HG03432 (cell line): ENCODE measurements around the gene LRRC15.

Source experiments
- ATAC-seq: cut with Tn5 transposase; IDR thresholded peaks from one replicate; pipeline ENCODE4 v1.9.1; 2021; ENCODE audit warnings: mild to moderate bottlenecking, moderate library complexity; ENCODE audit not compliant: unreplicated experiment

LRRC15 gene

DNA sequence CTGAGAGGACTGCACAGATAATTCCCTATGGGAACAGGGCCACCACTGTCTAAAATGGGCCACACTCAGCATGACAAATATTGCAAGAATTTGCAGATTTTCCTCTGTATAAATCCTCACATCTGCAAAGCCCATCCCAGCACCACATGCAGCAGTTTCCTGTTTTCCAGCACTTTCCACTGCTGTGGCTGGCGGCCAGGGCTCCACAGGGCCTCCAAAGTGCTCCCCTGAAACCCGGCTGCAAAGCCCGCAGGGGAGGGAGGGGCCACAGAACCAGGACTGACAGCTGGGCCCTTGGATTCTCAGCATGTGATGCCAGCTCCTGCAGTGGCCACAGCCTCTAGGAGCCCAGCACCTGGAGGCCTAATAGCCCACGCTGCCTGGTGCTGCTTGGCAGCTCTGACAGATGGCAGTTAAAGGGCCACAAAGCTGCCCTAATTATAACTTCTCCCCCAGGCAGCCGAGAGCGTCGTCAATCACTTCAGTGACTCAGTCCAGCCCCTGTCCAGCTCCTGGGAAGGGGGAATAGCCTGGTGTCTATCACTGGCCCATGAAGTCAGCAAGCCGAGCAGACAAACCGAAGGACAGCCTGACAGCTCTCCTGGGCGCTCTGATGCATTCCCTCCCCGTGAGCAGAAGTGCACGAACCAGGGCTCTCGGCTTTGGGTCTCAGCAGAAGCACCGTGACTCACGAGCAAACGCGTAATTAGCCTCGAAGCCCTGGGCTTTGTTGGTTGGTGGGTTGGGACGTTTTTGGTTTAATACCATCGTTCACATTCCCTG is 4.7 kb downstream of the LRRC15 start:
- ATAC-seq: no peak

DNA sequence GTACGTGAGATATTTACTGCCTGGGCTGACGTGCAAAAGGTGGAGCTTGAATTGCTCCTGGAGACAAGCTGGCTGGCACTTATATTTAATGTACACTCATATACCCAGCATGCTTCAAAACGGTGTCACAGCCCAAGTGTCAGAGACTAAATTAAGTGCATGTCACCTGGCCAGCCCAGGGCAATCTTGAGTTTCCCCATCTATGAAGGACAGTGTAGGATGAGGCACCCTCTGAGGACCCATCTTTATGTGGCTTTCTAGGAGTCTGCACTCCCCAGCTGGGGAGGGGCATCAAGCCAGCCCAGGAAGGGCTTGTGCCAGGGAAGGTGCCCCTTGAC is 5.3 kb downstream of the LRRC15 start:
- ATAC-seq: no peak

- no peak for ATAC-seq
Measured at GRCh38 chr3:194360568-194360967, 9.0 kb downstream of the LRRC15 start.

GRCh38 chr3:194357681-194358080 is 11.9 kb downstream of the LRRC15 start:
- no peak for ATAC-seq

GRCh38 chr3:194355379-194355778 is 14.2 kb downstream of the LRRC15 start:
- ATAC-seq: no peak

GRCh38 chr3:194354315-194354714 is 15.2 kb downstream of the LRRC15 start:
- no peak for ATAC-seq

- ATAC-seq: no peak
Measured at GRCh38 chr3:194352667-194353246, 16.8 kb downstream of the LRRC15 start.

DNA sequence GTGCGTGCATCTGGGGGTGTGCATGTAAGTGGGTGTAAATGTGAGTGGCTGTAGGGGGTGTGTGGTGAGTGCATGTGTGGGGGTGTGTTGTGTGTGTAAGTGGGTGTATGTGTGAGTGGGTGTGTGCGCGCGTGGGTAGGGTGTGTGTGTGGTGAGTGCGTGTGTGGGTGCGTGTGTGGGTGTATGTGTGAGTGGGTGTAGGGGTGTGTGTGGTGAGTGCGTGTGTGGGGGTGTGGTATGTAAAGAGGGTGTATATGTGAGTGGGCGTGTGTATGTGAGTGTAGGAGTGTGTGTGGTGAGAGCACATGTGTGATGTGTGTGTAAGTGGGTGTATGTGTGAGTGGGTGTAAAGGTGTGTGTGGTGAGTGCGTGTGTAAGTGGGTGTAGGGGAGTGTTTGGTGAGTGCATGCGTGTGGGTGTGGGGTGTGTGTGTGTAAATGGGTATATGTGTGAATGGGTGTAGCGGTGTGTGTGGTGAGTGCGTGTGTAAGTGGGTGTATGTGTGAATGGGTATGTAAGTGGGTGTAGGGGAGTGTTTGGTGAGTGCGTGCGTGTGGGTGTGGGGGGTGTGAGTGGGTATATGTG is 17.5 kb downstream of the LRRC15 start:
- ATAC-seq: no peak

- ATAC-seq: no peak
Measured at GRCh38 chr3:194351080-194351672, 18.4 kb downstream of the LRRC15 start, which contains the start of gene CPN2. Gene CPN2 (minus strand): TSS chr3:194351328. CDS start chr3:194342702, 8,626 bp downstream.

DNA sequence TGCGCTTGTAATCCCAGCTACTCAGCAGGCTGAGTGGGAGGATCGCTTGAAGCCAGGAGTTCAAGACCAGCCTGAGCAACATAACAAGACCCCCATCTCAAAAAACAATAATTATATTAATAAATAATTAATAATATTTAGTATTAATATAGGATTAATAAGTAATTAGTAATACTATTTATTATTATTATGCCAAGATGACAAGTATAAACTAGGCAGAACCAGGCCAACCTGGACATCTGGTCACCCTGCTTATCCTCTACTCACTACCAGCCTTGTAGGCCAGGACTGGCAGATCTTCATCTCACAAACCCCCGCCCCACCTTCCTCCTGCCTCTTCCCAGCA is 18.8 kb downstream of the LRRC15 start:
- no peak for ATAC-seq

DNA sequence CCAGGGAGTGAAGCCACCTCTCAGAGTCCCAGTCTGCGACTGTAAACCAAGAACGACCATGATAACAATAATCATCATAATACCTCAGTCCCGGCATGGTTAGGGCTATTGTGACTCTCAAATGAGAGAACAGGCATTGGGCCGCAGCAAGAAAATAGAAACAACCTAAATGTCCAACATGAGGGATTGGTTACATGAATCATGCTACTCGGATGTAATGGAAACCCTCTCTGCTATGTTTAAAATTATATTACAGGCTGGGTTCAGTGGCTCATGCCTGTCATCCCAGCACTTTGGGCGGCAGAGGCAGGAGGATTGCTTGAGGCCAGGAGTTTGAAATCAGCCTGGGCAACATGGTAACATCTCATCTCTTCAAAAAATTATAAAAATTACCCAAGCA is 21.2 kb downstream of the LRRC15 start:
- no peak for ATAC-seq

- no peak for ATAC-seq
Measured at GRCh38 chr3:194346621-194347020, 22.9 kb downstream of the LRRC15 start.

- ATAC-seq: no peak
Measured at GRCh38 chr3:194346035-194346434, 23.5 kb downstream of the LRRC15 start.

DNA sequence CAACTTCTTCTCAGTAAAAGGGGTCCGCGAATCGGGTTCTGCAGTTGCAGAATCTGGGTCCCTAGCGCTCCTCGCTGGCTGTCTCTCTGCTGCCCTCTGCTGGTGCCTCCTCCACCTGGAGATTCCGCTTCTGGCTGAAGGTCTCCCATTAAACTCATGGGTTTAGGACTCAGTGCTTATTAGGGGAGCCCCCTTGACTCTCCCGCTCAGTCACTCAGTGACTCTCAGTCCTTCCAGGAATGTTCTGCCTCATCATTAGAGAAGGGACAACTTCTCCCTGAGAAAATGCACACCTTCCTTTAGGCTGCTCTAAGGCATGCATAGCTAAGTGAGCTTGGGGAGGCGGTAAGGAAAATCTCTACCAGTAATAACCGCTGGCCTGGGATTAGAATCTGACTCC is 25.5 kb downstream of the LRRC15 start:
- peak; percentile 62 for ATAC-seq

GRCh38 chr3:194343561-194343893 is 26.0 kb downstream of the LRRC15 start:
- no peak for ATAC-seq

DNA sequence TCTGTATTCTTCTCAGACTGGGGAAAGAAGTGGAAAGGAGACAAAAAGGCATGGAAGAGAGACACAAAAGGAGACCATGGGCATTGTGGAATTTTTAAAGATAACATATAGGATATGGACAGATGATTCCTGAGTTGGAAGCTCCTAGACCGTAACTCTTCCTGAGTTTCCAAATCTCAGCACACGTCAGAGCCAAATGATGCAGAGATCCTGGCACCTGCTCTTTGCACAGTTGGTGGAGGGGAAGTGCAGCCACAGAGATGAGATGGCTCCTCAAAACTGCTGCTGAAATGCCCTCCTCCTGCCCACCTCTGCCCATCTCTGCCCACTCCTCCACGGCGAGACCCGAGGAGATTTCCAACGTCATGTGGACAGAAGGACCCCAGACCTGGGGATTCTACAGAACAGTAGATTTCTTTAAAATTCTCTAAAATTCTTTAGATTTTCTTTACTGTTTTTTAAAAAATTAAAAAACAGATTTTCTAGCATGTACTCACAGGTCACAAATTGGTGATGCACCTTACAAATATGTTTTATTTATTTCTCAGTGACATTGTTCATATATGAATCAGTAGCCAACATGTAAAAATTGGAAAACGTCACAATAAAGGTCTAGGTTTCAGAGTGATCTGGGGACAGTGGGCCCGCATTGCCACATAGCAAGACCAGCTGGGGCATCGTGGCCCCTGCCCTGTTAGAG is 26.5 kb downstream of the LRRC15 start:
- no peak for ATAC-seq

DNA sequence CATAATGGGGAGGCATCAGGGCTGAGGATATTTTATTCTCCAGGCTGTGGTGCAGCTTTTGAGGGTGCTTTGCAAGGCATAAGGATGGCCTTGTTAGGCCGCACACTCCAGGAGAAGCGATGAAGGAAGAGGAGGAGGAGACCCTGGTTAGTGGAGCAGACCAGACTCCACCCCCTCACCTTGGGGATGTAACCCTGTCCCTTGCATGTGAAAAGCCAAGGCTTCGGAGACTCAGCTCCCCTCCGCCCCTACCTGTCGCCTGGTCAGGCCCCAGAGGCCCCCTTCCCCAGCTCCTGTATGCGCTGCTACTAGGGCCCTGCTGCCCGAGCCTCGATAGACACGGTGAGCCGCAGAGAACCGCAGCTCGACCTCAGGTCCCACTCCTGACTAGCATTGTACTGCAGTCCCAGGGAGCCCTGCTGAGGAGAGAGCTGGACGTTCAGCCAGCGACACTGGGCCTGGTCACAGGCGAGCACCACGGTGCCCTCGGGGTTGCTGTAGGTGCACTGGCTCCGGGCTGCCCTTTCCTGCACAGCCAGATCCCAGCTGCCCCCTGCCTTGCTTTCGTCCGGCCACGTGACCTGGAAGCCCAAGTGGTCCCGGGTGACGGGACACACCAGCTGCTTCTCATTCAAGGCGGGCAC is 28.7 kb downstream of the LRRC15 start:
- ATAC-seq: no peak

DNA sequence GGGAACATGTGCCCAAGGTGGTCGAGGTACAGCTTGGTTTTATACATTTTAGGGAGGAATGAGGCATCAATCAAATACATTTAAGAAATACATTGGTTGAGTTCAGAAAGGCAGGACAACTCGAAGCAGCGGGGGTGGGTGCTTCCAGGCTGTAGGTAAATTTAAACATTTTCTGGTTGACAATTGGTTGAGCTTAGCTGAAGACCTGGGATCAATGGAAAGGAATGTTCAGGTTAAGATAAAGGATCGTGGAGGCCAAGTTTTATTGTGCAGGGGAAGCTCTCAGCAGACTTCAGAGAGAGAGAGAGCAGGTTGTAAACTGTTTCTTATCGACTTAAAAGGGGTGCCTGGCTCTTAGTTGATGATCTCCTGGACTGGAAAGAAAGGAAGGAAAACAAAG is 29.7 kb downstream of the LRRC15 start:
- no peak for ATAC-seq

DNA sequence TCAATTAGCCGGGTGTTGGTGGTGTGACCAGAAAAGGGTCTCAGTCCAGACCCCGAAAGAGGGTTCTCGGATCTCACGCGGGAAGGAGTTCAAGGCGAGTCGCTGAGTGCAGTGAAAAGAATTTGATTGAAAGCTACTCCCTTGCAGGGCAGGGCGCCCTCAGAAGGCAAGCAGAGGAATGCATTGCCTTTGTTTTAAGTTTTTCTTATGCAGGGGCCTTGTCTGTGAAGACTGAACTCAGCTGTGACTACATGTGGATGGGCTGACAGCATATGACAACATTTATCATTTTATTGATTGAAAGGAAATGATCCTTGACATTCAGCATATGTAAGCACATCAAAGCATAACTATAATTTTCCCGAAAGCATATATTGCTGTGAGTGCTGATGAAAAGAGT is 30.2 kb downstream of the LRRC15 start:
- ATAC-seq: no peak

DNA sequence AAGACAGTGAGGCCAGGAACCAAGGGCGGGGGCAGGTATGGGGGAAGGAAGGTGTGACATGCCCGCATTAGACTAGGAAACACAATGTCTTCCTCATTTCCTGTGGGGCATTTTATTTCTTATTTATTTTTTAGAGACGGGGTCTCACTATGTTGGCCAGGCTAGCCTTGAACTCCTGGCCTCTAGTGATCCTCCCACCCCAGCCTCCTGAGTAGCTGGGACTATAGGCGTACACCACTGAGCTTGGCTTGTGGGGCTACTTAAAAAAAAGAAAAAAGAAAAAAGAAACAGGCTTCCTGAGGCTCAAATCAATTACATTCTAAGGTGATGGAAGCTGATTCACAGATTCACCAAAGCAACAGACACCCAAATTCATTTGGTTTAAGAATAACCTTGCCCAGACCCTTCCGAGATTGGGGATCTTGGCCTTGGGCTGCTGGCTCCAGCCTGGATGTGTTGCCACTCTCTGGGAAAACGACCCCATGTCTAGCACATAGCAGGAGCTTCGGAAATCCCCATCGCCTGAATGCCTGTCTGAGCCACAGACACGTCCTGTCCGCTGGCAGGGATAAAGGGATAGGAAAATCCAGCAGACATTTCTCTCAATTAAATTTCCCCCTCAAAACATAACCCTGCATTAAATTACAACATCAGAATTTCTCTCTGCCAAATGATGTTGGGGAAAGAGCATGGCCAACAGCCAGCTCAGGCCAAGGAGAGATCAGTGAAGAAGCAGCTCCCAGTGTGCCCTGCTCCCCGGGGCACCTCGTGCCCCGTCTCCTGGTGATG is 31.4 kb downstream of the LRRC15 start:
- ATAC-seq: no peak
